ENCODE results near the gene SMIM3. TPM values are rescaled to one million over a fixed set of nuclear protein-coding genes. Genes with fewer than 3 reads are reported as not detected.

SMIM3 gene
- total and polyA plus RNA-seq, 2 of the 13 experiments (the other 11 are each of a cell fraction or from before 2014, with no cell fraction given) = 11.6 to 96.7 TPM

GRCh38 chr5:150763023-150763769 lies 15.4 kb upstream of the SMIM3 start (continued):
- TF ChIP-seq ZMYM4 (CRISPR knock-in tag; IDR thresholded peaks at IDR 0.05) (peak; percentile 34; the same call in 1 of the 2 replicates), SAP130 (CRISPR knock-in tag; IDR thresholded peaks at IDR 0.05; ENCODE audit: low read depth) (peak; percentile 33; the same call in 1 of the 2 replicates), NFAT5 (CRISPR knock-in tag; IDR thresholded peaks at IDR 0.05) (no peak), BORCS8-MEF2B (CRISPR knock-in tag; IDR thresholded peaks at IDR 0.05) (no peak), SOX6 (IDR thresholded peaks at IDR 0.05) (no peak), SOX6 (CRISPR knock-in tag; IDR thresholded peaks at IDR 0.05) (no peak), ZNF441 (CRISPR knock-in tag; IDR thresholded peaks at IDR 0.05; ENCODE audit: borderline replicate concordance) (0 out of 2 replicates have a peak, but pooled peaks have one; percentile 43), JDP2 (CRISPR knock-in tag; IDR thresholded peaks at IDR 0.05; ENCODE audit: borderline replicate concordance) (no peak), ZNF296 (CRISPR knock-in tag; conservative IDR thresholded peaks at IDR 0.05) (no peak), ZNF33A (CRISPR knock-in tag; IDR thresholded peaks at IDR 0.05; ENCODE audit: borderline replicate concordance) (no peak), NR2F6 (IDR thresholded peaks at IDR 0.05) (no peak), NR2F6 (CRISPR knock-in tag; IDR thresholded peaks at IDR 0.05) (no peak), SMAD9 (CRISPR knock-in tag; IDR thresholded peaks at IDR 0.05) (no peak), ZNF878 (CRISPR knock-in tag; IDR thresholded peaks at IDR 0.05) (no peak), ZNF609 (CRISPR knock-in tag; IDR thresholded peaks at IDR 0.05; ENCODE audit: borderline replicate concordance) (no peak), IKZF4 (CRISPR knock-in tag; IDR thresholded peaks at IDR 0.05; ENCODE audit: borderline replicate concordance, low read depth, not compliant biosample characterization) (no peak), KLF13 (CRISPR knock-in tag; IDR thresholded peaks at IDR 0.05) (no peak), ZKSCAN5 (CRISPR knock-in tag; IDR thresholded peaks at IDR 0.05) (no peak), ZNF570 (CRISPR knock-in tag; IDR thresholded peaks at IDR 0.05; ENCODE audit: borderline replicate concordance) (no peak), ZFP82 (CRISPR knock-in tag; IDR thresholded peaks at IDR 0.05; ENCODE audit: borderline replicate concordance) (no peak), ZFP1 (CRISPR knock-in tag; IDR thresholded peaks at IDR 0.05) (no peak), JUNB (CRISPR knock-in tag; IDR thresholded peaks at IDR 0.05; ENCODE audit: borderline replicate concordance) (no peak)

Measured in HepG2 (cell line).